Endothelial cell of umbilical vein (primary cell): ENCODE results near the gene DLX3. TPM values are rescaled to one million over a fixed set of nuclear protein-coding genes. Genes with fewer than 3 reads are reported as not detected.

Experiments
- BruUV-seq: library from RNA; stranded (reverse); fragments of 400-500 nt; replicated peaks from 2 replicates; lab custom pipeline; 2021; lab: Mats Ljungman, UMichigan
- CTCF ChIA-PET: fragments of 300-600, 350-600 bp; sonication (Branson Sonifier 250); formaldehyde crosslinking; loops from one replicate; lab custom pipeline; 2021; ENCODE audit warnings: antibody characterized with exemption, inconsistent platforms; lab: Charles Lee
- POLR2A ChIA-PET: fragments of 300-600, 350-600 bp; sonication (Branson Sonifier 250); formaldehyde crosslinking; loops from one replicate; lab custom pipeline; 2021; ENCODE audit warnings: antibody characterized with exemption, inconsistent platforms; lab: Charles Lee
- DNase-seq: peaks from one replicate; pipeline ENCODE4 v3.0.0-alpha.2; 2011; ENCODE audit warnings: low read depth, low spot score
- FAIRE-seq: peaks from 2 replicates; lab custom pipeline; 2011; peaks lifted over from hg19 to GRCh38; lab: Jason Lieb, UNC
- H2AFZ ChIP-seq: 2 replicates; pipeline ENCODE4 v1.6.0; 2012; ENCODE audit warnings: low read depth, low read length, control low read depth, inconsistent platforms
- H3K27ac ChIP-seq: 2 replicates; pipeline ENCODE4 v1.5.1; 2011; ENCODE audit warnings: low read depth, mild to moderate bottlenecking, control low read depth, low read length, moderate library complexity; ENCODE audit not compliant: insufficient read depth
- H3K27me3 ChIP-seq, 2 experiments: 2 replicates each; pipeline versions ENCODE4 v1.6.0 to v1.6.1; 2011; ENCODE audit warnings: low read length in 2 of 2, mixed read lengths in 1 of 2; ENCODE audit not compliant: control insufficient read depth in 2 of 2, insufficient read depth in 2 of 2
- H3K36me3 ChIP-seq, 2 experiments: 2 replicates in 1 of 2; 3 replicates in 1 of 2; pipeline ENCODE4 v1.5.1; 2011; ENCODE audit warnings: low read length in 2 of 2, mild to moderate bottlenecking in 1 of 2, moderate library complexity in 1 of 2; ENCODE audit not compliant: control insufficient read depth in 2 of 2, insufficient read depth in 2 of 2; ENCODE audit errors: extremely low read depth in 1 of 2
- H3K4me1 ChIP-seq: 3 replicates; pipeline ENCODE4 v1.5.1; 2011; ENCODE audit warnings: mild to moderate bottlenecking, low read length; ENCODE audit not compliant: control insufficient read depth, insufficient read depth; ENCODE audit errors: extremely low read depth
- H3K4me2 ChIP-seq: 2 replicates; pipeline ENCODE4 v1.6.1; 2011; ENCODE audit warnings: low read length, control low read depth, mixed read lengths; ENCODE audit not compliant: insufficient read depth
- H3K4me3 ChIP-seq, 3 experiments: fragments of 200-600 bp in 1 of 3; sonication (generic), shearing (Covaris generic) in 1 of 3; replicated peaks in 1 of 3; 2 replicates each; pipeline ENCODE4 v1.5.1; 2011 to 2016; ENCODE audit warnings: control low read depth in 3 of 3, low read length in 3 of 3, mild to moderate bottlenecking in 2 of 3, inconsistent platforms in 1 of 3, low read depth in 1 of 3, moderate library complexity in 1 of 3; ENCODE audit not compliant: insufficient read depth in 1 of 3
- H3K79me2 ChIP-seq: 2 replicates; pipeline ENCODE4 v1.6.0; 2012; ENCODE audit warnings: low read length, inconsistent platforms; ENCODE audit not compliant: control insufficient read depth, insufficient read depth
- H3K9ac ChIP-seq: replicated peaks from 2 replicates; pipeline ENCODE3; 2011; ENCODE audit warnings: low read length, control low read depth; ENCODE audit not compliant: insufficient read depth; ENCODE audit errors: extremely low read depth
- H3K9me1 ChIP-seq: replicated peaks from 3 replicates; pipeline ENCODE4 v1.6.0; 2011; ENCODE audit warnings: mild to moderate bottlenecking, low read length; ENCODE audit not compliant: control insufficient read depth, insufficient read depth; ENCODE audit errors: extremely low read depth
- H3K9me3 ChIP-seq: replicated peaks from 2 replicates; pipeline ENCODE4 v1.5.1; 2012; ENCODE audit warnings: low read length, inconsistent platforms; ENCODE audit not compliant: control insufficient read depth, insufficient read depth
- H4K20me1 ChIP-seq: replicated peaks from 2 replicates; pipeline ENCODE3; 2011; ENCODE audit warnings: mild to moderate bottlenecking, low read length; ENCODE audit not compliant: control insufficient read depth, insufficient read depth; ENCODE audit errors: extremely low read depth
- CTCF ChIP-seq, 2 donors: IDR thresholded peaks; 1 replicate in 1 of 2; 2 replicates in 1 of 2; pipeline ENCODE4 v1.5.1; 2011; ENCODE audit warnings: low read length in 2 of 2, mild to moderate bottlenecking in 2 of 2, moderate library complexity in 2 of 2, control low read depth in 1 of 2, inconsistent platforms in 1 of 2, low read depth in 1 of 2; ENCODE audit not compliant: insufficient read depth in 1 of 2; ENCODE audit errors: extremely low read depth in 1 of 2
- EZH2 ChIP-seq: IDR thresholded peaks from 2 replicates; pipeline ENCODE4 v1.6.1; 2012; ENCODE audit warnings: borderline replicate concordance, low read depth, mild to moderate bottlenecking, moderate library complexity, low read length, inconsistent platforms; ENCODE audit not compliant: severe bottlenecking
- FOS ChIP-seq: IDR thresholded peaks from 2 replicates; pipeline ENCODE4 v1.6.1; 2011; ENCODE audit warnings: mild to moderate bottlenecking, low read length, moderate library complexity, borderline replicate concordance; ENCODE audit not compliant: insufficient read depth
- GATA2 ChIP-seq: IDR thresholded peaks from 2 replicates; pipeline ENCODE4 v1.7.0; 2011; ENCODE audit warnings: low read depth, mild to moderate bottlenecking, moderate library complexity, mixed read lengths, low read length; ENCODE audit not compliant: insufficient read length, insufficient read depth
- JUN ChIP-seq: IDR thresholded peaks from 2 replicates; pipeline ENCODE4 v1.6.1; 2011; ENCODE audit warnings: borderline replicate concordance, low read depth; ENCODE audit not compliant: insufficient read length, insufficient read depth
- MAX ChIP-seq: IDR thresholded peaks from 2 replicates; pipeline ENCODE4 v1.6.1; 2011; ENCODE audit not compliant: insufficient read depth, insufficient read length
- MYC ChIP-seq: IDR thresholded peaks from one replicate; pipeline ENCODE4 v1.6.1; 2011; ENCODE audit warnings: mild to moderate bottlenecking, low read depth, low read length
- POLR2A ChIP-seq: IDR thresholded peaks from 2 replicates; pipeline ENCODE4 v1.6.1; 2012; ENCODE audit warnings: low read depth, mild to moderate bottlenecking, control low read depth, low read length
- POLR2AphosphoS5 ChIP-seq: IDR thresholded peaks from 2 replicates; pipeline ENCODE4 v1.6.1; 2012; ENCODE audit warnings: low read depth, mild to moderate bottlenecking, control low read depth, low read length, moderate library complexity; ENCODE audit not compliant: insufficient read depth
- dilution Hi-C: fragments of 300-500 bp; cut with MboI; formaldehyde crosslinking; loops from one replicate; pipeline ENCODE4 v1.15.0; 2019; ENCODE audit warnings: low sequenced_read_pairs; ENCODE audit not compliant: extremely low pct_ligation_motif_present
- intact Hi-C: fragments of 100-400 bp; cut with micrococcal nuclease; formaldehyde crosslinking; loops from one replicate; pipeline ENCODE4 v1.10.0; 2022
- polyA plus RNA-seq, 4 experiments: library from polyadenylated mRNA; depleted of rRNA in 3 of 4; stranded (reverse) in 3 of 4; unstranded in 1 of 4; fragments of >200 nt; gene quantifications; 2 replicates each; pipeline versions ENCODE4 v1.2.1 to v1.2.3, GENCODE V29; 2011 to 2012; ENCODE audit warnings: missing spikeins in 1 of 4
- total RNA-seq: library from RNA; stranded (reverse); gene quantifications from 2 replicates; pipeline ENCODE4 v1.2.3, GENCODE V29; 2021

Gene DLX3
- total and polyA plus RNA-seq, 2 donors (not counting 3 experiments of a cell fraction or from before 2014, with no cell fraction given): not detected

GRCh38 chr17:49979748-49980479 lies 15.1 kb downstream of the DLX3 start:
- intact Hi-C loops: no loop called here
- TF ChIP-seq POLR2AphosphoS5 (no peak), POLR2A (no peak), MAX (no peak), CTCF (IDR thresholded peaks at IDR 0.05; ENCODE audit: extremely low read depth in 1 of 2, insufficient read depth in 1 of 2, low read depth in 1 of 2, low read length in 2 of 2) (no peak), JUN (no peak), MYC (no peak), FOS (no peak), EZH2 (no peak), GATA2 (no peak)
- no peaks in the 10 kb centered on the region for H3K9me1 ChIP-seq
- dilution Hi-C loops: no loop called here
- peaks cover 31 to 50% of the 10 kb centered on the region in 2 experiments for H3K27me3 ChIP-seq
- no peak overlapping the region for H3K4me2 ChIP-seq
- no peak overlapping the region for H3K4me3 ChIP-seq
- no peak for FAIRE-seq
- no peak overlapping the region for H3K27ac ChIP-seq
- no peak for DNase-seq
- H3K4me1 ChIP-seq: no peaks in the 10 kb centered on the region
- H2AFZ ChIP-seq: no peak overlapping the region
- ChIA-PET POLR2A (no interaction called here), CTCF (interaction anchor here (0.7 to 1.8 kb wide), 5 partner anchors 10 to 27 kb away, joined by 3 to 6 read pairs (median 5); partner anchors contain the start of gene DLX3)
- H3K9ac ChIP-seq: no peak overlapping the region
- no peaks in the 10 kb centered on the region for H4K20me1 ChIP-seq
- no peaks in the 10 kb centered on the region for H3K79me2 ChIP-seq
- BruUV-seq: no TSS peak
- H3K36me3 ChIP-seq: no peaks in the 10 kb centered on the region
- H3K9me3 ChIP-seq: no peaks in the 10 kb centered on the region
